GM21423 (cell line): ENCODE data around the gene CCDC134.
"Not testable (repeated sequence)": the region's sequence is repeated elsewhere in the genome, so short reads cannot be mapped to it uniquely, and the experiment has no call there.

ENCODE experiments used
- ATAC-seq: cut with Tn5 transposase; IDR thresholded peaks from one replicate; pipeline ENCODE4 v1.9.1; 2021; ENCODE audit warnings: mild to moderate bottlenecking, moderate library complexity; ENCODE audit not compliant: unreplicated experiment

The CCDC134 gene

DNA sequence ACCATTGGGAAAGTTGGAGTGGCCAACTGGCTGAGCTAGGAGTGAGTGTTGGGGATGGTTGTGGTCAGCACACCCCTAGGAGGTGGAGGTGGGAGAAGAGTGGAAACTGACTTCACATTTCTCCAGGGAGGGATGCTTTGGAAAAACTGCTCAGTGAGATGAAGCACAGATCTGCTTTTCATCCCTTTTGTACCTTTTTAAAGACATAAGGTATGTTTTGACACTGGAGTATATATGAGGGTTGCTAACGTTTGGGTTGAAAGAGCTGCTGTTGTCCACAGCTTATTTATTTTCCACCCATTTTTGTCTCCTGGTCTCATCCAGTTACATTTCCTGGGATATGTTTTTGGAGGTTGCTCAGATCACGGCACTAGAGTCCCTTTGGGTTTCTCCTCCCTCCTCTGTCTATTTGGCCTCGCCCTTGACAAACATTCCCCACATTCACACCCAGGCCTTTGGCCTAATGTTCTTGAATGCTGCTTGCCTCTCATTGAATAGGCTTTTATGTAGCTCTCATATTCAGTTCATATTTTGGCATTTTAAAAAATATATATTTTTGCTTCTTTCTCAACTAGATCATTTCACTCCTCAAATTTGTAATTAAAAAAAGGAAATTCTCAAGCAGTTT, 40.7 kb downstream of the CCDC134 start:
- no peak for ATAC-seq

GRCh38 chr22:41842996-41843970, 42.8 kb downstream of the CCDC134 start:
- no peak for ATAC-seq

GRCh38 chr22:41844036-41844435, 43.6 kb downstream of the CCDC134 start:
- ATAC-seq, result no peak

GRCh38 chr22:41844513-41844912, 44.0 kb downstream of the CCDC134 start:
- no peak for ATAC-seq

- no peak for ATAC-seq
These were observed 45.1 kb downstream of the CCDC134 start for GRCh38 chr22:41845380-41846267.

DNA sequence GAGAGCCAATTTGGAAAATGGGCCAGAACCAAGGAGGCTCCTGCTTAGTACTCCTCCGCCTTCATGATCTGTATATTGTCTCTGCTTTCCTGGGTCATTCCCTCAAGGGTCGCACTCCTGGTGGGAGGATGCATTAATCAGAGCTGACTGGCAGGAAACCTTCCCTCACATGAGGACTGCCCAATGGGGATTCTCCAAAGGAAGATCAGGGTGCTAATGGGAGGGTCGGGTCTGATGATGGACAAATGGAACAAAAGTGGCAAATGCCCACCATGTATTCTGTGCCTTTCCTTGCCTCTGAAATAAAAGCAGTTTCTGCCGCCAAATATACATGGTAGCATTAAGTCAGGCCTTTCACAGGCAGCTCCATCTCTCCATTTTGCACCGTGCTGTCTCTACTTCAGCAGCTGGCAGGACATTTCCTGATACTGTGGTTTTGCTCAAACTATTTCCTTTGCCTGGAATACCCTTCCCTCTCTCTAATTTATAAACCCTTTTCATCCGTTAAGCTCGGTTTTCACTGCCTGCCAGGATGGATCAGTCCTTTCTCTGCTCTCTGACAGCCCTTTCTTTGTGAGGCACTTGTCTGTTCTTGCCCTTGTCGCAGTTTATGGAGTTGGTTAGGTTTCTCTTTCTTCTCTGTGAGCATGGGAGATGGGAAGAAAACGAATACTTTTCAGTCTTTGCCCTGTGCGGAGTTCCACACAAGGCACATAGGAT, 45.9 kb downstream of the CCDC134 start:
- ATAC-seq, result no peak

DNA sequence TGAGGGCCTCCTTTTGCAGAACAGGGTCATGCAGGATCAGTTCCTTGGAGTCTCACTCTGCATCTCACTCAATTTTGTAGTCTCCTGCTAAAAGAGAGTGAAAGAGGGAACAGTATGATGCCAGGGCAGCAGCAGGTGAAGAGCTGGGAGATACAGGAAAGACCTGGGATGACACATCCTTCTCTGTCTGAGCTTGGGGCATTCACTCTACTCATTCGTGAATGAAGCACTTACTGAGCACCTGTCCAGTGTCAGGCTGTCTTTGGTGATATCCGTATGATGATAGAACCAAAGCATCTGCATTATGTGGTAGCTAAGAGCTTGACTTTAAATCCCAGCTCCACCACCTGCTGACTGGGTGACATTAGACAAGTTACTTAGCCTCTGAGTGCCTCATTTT, 46.8 kb downstream of the CCDC134 start:
- no peak for ATAC-seq

DNA sequence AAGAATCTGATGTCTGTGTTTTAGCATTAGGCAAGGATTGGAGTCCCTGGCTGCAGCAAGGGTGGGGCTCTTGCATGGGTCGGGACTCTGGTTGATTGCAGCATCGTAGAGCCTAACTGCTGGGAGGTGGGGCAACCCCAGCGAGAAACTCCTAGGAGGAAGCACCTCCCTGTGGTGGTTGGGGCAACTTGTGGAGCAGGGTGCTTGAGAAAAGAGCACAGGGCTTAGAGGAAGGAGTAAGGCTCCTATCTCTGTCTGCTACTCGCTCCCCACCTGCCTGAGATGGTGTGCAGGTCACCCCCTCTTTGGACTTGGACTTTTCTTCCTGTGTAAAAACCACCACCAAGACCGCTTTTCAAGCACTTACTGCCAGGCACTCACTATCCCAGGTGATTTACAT, 48.0 kb downstream of the CCDC134 start:
- no peak for ATAC-seq

- no peak for ATAC-seq
These were observed 56.0 kb downstream of the CCDC134 start for GRCh38 chr22:41856469-41856868.

DNA sequence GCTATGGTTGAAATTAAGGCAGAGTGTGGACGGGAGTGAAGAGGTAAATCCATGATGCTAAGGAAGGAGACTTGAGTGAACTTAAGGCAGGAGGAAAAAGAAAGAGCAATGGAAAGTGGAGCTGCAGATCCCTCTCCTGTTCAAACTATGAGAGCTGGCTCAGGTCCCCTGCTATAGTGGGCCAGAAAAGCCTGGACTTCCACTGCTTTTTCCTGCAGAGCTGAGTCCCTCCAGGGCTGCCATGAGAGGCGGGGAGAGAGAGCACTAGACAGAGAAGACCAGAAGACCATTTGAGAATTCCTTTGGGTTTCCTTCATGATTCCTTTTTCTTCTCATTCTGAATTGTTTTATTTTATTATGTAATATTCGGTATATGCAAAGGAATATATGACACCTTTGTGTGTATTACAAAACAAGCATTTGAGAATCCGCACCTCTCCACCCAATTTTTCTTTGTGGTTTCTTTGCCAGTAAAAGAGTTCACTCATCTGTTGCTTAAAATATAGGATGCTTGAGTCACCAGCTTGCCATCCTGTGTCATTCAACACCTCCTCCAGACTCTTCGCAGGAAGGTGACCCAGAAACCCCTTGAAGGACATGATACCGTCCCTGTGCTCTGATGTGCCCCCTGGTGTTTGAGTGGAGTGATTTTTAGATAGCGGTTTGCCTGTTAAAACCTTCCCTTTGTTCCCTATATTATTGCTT, 56.8 kb downstream of the CCDC134 start:
- no peak for ATAC-seq

GRCh38 chr22:41857860-41858199, 57.4 kb downstream of the CCDC134 start:
- ATAC-seq, result no peak

- ATAC-seq, result peak; percentile 50
These were observed 61.7 kb downstream of the CCDC134 start for GRCh38 chr22:41862160-41862529.

DNA sequence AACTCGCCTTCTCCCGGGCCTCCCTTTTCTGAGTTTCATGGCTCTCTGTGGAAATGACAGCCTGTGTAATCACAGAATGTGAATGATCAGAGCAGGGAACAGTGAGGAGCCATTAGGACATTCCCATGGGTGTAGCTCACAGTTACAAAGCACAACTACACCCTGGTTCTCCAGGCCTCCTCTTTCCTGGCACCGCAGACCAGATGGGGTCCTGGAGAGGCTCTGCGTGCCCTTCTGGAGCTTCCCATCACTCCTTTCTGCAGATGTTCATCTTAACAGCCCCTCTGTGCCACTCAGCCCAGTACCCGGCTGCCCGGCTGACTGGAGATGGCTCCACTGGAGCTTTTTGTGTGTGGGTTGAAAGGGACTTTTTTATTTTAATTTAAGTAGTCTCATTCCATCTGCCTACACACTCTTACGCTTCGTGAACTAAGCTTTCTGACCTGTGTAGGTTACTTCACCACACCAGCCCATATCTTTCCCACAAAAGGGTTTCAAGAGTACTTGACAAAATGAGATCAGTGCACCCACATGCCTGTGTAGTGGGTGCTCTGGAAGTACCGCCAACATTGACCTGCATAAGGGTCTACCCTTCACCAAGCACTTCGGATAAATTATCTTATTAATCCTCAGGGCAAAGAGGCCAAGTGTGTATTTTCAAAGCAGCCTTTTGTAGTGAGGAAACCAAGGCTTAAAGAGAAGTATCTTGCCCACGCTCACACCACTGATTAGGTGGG, 62.2 kb downstream of the CCDC134 start:
- peak; percentile 52 for ATAC-seq

DNA sequence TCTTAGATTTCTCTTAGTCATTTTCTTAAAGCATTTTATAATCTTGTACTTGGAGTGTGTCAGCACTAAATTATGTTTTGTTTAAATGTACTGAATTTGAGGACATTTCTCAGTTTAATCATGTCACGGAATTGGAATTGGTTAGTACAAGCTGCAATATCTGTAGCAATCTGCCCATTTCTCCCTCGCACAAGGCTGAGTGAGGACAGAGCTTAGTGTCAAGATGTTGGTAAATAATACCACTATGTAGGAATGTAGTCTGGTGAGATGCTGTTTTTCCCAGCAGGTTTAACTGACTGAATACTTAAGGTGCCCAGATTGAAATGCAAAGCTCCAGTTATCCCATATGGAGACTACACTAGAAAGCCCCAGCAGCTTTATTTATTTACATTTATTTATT, 63.0 kb downstream of the CCDC134 start:
- ATAC-seq, result no peak

DNA sequence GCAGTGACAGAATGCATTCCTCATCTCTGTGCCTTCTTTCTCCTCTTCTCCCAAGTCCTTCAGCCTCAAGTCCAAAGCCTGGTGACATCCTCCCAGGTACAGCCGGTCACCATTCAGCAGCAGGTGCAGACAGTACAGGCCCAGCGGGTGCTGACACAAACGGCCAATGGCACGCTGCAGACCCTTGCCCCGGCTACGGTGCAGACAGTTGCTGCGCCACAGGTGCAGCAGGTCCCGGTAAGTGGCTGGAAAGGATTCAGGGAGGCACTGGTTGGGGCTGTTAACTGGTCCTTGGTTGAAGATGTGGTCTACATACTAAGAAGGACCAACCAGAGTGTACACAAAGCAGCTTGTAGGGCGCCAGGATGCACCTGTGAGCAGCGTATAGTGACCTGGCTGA, 68.1 kb downstream of the CCDC134 start:
- ATAC-seq, result no peak

- not testable (repeated sequence) for ATAC-seq
These were observed 69.6 kb downstream of the CCDC134 start for GRCh38 chr22:41870081-41870480.

- ATAC-seq, result no peak
These were observed 70.3 kb downstream of the CCDC134 start for GRCh38 chr22:41870786-41871185.

- ATAC-seq, result no peak
These were observed 72.9 kb downstream of the CCDC134 start for GRCh38 chr22:41873391-41873790.

- no peak for ATAC-seq
These were observed 73.6 kb downstream of the CCDC134 start for GRCh38 chr22:41874090-41874489.
